NB4 (cell line): ENCODE measurements around the gene TBC1D22A.

Experiments used
- DNase-seq: peaks from one replicate; pipeline ENCODE4 v3.0.0; 2010; ENCODE audit warnings: low read depth
- H3K4me3 ChIP-seq: one replicate; pipeline ENCODE4 v1.5.1; 2011; ENCODE audit warnings: mild to moderate bottlenecking, low read depth, low read length, moderate library complexity
- MYC ChIP-seq: IDR thresholded peaks from 2 replicates; pipeline ENCODE4 v1.6.1; 2011; ENCODE audit warnings: low read depth, low read length
- POLR2A ChIP-seq: IDR thresholded peaks from 2 replicates; pipeline ENCODE4 v1.6.1; 2011; ENCODE audit warnings: mild to moderate bottlenecking; ENCODE audit not compliant: insufficient read length; ENCODE audit errors: extremely low read depth
- TF ChIP-seq, protein P1 (sequence below): IDR thresholded peaks from 2 replicates; pipeline ENCODE4 v1.6.1; 2011; ENCODE audit warnings: low read depth, low read length
- TF ChIP-seq, protein P2 (sequence below): IDR thresholded peaks from one replicate; pipeline ENCODE4 v1.5.1; 2012; ENCODE audit warnings: low read depth, low read length

Gene TBC1D22A

DNA sequence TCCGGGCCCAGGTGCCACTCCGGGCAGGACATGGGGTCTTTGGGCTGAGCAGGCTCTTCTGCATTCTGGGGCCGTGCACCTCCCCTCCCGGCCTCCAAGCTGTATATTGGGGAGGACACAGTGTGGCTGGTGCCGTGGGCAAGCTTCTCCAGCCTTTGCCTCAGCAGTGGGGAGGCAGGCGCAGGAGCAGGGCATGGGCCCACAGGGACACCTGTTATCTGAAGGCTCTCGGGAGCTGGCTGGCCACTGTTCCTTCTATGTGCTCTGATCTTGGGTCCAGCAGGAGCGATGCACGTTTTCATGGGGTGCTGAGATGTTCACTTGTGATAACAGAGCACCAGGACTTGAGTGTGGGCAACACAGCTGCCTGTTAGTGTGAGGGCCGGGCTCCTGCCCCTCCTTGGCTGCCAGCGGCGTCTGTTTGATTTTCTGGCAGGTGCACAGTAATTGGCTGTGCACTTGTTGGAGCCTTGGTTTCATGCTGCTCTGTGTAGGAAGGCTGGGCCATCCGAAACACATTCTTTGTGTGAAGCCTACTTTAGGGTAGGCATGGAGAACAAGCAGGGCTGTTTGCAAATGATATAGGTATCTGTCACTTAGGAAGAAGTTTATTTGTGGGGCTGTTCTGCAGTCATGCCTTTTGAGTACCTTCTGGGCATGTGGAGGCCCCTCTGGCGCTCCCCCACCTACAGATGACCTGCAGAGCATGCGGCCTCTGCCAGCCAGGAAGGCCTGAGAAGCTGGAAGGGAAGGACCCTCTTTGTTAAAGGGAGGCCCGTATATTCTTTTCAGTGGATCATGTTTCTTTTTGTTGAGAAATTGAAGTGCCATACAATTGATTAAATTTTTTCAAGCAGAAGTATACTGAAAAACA is 201.5 kb downstream of the TBC1D22A start:
- H3K4me3 ChIP-seq: no peak overlapping the region
- no peak for DNase-seq
- TF ChIP-seq MYC: no peak
- TF ChIP-seq, protein P1, sequence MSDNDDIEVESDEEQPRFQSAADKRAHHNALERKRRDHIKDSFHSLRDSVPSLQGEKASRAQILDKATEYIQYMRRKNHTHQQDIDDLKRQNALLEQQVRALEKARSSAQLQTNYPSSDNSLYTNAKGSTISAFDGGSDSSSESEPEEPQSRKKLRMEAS: no peak

DNA sequence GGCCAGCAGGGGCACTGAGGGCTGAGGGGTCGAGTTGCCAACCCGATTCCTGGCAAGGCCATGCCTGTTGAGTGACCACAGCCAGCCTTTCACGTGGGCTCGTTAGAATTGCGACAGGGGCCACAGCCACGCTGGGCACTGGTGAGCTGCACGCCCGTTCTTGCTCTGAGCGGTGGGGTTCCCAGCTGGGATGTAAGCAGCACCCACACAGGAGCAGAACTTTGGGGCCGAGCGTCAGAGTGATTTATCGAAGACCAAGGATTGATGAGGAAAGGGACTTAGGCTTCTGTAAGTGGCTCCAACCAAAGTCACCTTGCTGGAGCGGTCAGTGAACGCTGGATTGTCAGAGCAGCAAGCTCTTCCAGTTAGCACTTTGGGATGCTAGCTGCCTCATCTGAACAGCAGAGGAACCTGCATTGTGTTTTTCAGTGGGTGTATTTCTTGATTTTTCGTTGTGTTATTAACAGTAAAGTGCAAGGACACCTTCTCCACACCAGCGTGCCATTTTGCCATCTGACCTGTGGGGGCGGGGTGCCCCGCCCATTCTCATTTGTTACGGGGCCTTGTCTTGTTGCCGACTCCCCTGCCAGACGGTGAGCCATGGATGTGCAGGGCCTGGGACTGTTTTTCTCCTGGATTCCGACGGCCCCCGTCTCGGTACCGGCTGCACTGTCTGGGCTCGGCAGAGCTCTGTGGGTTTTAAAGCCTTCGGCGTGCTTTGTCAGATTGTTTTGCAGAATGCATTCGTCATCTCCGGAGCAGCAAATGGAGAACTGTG is 202.5 kb downstream of the TBC1D22A start:
- no peak overlapping the region for H3K4me3 ChIP-seq
- DNase-seq: no peak
- TF ChIP-seq, protein P1: no peak
- TF ChIP-seq POLR2A (no peak), MYC (no peak)
- TF ChIP-seq, protein P2, sequence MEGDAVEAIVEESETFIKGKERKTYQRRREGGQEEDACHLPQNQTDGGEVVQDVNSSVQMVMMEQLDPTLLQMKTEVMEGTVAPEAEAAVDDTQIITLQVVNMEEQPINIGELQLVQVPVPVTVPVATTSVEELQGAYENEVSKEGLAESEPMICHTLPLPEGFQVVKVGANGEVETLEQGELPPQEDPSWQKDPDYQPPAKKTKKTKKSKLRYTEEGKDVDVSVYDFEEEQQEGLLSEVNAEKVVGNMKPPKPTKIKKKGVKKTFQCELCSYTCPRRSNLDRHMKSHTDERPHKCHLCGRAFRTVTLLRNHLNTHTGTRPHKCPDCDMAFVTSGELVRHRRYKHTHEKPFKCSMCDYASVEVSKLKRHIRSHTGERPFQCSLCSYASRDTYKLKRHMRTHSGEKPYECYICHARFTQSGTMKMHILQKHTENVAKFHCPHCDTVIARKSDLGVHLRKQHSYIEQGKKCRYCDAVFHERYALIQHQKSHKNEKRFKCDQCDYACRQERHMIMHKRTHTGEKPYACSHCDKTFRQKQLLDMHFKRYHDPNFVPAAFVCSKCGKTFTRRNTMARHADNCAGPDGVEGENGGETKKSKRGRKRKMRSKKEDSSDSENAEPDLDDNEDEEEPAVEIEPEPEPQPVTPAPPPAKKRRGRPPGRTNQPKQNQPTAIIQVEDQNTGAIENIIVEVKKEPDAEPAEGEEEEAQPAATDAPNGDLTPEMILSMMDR: no peak

DNA sequence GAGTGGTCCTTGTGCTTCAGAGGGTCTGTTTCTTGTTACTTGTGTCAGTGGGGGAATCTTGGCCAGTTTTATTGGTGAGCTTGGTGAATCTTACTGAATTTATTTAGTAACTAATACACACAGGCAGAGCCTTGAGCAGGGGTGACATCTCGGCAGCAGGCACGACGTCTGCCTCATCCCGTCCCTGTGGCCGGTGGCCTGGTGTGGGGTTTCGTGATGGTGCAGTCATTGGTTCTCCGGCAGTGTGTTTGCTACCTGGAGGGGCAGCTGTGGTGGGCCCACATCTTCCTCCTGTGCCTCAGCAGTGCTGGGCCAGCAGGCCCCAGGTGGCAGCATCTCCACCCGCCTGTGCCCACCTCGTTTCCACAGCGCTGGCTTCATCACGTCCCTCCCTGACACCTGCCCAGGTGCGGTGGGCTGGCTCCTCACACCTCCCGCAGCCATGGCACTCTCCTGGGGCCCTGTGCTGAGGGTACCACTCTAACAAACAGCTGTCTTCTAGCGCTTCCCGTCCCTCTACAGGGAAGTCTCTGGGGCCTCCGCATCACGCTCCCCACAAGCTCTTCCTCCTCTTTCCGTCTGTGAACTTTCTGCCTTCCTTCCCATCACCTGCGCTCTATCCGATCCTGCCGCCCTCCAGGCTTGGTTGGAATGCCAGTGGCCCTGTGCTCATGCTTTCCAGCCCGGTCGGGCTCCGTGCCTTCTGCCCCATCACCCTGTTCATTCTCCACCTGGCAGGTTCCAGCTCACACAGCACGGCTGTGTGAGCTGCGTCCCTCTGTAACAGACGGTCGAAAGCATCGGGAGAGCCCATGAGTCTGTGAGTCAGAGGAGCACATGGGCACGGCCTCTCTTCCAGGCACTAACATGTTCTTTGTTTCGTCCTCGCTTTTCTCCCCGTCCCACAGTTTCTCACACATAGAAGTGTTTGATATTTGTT is 203.4 kb downstream of the TBC1D22A start:
- no peak overlapping the region for H3K4me3 ChIP-seq
- TF ChIP-seq, protein P2: no peak
- TF ChIP-seq, protein P1: no peak
- no peak for TF ChIP-seq POLR2A
- TF ChIP-seq MYC: no peak
- DNase-seq: no peak

DNA sequence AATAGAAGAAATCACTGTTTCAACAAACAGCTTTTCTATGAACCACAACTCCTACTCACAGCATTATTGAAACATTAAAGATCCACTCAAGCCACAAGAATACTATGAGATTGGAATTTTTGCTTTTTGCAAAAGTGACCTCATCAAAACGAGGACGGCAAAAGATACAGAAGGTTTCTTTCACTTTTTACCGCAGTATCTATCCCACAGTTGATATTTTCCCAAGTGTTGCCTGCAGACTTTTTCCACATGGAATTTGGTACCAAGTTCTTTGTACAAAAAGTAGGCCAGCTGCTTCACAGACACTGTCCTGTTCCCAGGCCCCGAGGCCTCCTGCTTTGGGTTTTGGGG is 204.0 kb downstream of the TBC1D22A start:
- DNase-seq: no peak
- TF ChIP-seq POLR2A (no peak), MYC (no peak)
- TF ChIP-seq, protein P2: no peak
- TF ChIP-seq, protein P1: no peak

DNA sequence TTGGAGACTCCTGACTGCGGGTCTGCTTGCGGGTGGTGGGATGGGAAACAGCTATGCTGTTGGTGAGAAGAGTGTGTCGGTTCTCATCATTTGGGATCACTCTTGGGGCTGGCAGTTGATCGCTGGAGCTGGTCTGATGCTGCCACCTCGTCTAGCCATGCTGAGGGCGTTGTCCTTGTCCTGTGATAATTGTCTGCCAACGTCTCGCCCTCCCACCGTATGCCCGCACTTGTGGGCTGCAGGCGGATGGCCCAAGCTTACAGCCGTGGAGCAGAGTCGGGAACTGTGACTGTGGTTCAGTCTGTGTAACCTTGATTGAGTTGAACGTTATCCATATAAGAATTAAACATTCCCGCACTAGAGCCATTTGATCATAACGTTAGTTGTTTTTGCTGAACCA is 204.4 kb downstream of the TBC1D22A start:
- no peak for DNase-seq

More for the DNA sequence above, 204.0 kb downstream of the TBC1D22A start:
- no peak overlapping the region for H3K4me3 ChIP-seq

More for the DNA sequence above, 204.4 kb downstream of the TBC1D22A start:
- no peak overlapping the region for H3K4me3 ChIP-seq
- TF ChIP-seq, protein P2: no peak
- TF ChIP-seq POLR2A (no peak), MYC (no peak)
- TF ChIP-seq, protein P1: no peak
